ENCODE results near the gene SOX13. TPM values are rescaled to one million over a fixed set of nuclear protein-coding genes. Genes with fewer than 3 reads are reported as not detected.

The SOX13 gene
- polyA plus RNA-seq, 3 donors: 0.52 TPM; not detected in 2

DNA sequence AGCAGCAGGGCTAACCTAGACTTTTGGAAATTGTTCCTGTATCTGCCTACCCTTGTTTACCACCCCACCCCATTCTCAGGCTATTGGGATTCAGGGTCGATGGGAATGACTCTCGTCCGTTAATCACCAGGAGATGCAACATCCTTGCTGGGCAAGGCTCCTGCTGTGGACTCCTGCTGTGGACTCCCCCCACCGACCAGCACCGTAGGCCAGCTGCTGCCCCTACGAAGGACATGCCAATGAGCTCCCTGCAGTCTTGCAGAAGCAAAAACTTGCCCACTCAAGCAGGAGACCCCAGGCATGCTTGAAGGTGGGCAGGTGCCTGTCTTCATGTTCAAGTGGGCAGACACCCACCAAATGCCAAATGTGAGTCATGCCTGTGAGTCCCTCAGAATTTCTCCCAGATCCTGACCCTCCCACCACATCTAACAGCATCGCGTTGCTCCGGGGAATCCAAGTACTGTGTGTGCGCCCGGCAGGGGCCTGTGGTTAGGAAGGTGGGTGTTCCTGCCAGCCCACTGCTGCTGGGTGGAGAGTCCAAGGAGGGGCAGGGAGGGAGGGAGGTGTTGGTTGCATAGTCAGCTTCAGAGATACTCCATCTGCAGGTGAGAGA lies 41.7 kb upstream of the SOX13 start:
- TF ChIP-seq, protein P1, sequence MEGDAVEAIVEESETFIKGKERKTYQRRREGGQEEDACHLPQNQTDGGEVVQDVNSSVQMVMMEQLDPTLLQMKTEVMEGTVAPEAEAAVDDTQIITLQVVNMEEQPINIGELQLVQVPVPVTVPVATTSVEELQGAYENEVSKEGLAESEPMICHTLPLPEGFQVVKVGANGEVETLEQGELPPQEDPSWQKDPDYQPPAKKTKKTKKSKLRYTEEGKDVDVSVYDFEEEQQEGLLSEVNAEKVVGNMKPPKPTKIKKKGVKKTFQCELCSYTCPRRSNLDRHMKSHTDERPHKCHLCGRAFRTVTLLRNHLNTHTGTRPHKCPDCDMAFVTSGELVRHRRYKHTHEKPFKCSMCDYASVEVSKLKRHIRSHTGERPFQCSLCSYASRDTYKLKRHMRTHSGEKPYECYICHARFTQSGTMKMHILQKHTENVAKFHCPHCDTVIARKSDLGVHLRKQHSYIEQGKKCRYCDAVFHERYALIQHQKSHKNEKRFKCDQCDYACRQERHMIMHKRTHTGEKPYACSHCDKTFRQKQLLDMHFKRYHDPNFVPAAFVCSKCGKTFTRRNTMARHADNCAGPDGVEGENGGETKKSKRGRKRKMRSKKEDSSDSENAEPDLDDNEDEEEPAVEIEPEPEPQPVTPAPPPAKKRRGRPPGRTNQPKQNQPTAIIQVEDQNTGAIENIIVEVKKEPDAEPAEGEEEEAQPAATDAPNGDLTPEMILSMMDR (IDR thresholded peaks at IDR 0.05): no peak
- H3K9me3 Mint-ChIP-seq: peaks cover 0 to 2% (median 0%) of the 10 kb centered on the region in 7 donors
- WGBS (ENCODE audit: insufficient coverage): 58% methylated on average over 9 of the region's 11 CpGs
- peaks cover 4% of the 10 kb centered on the region for H3K4me1 Mint-ChIP-seq
- no peaks in the 10 kb centered on the region for H3K36me3 Mint-ChIP-seq
- no peak overlapping the region for H3K4me3 Mint-ChIP-seq
- Histone ChIP-seq H3K4me3 (replicated peaks in 1 of 3; ENCODE audit: low read depth in 2 of 3, low read length in 3 of 3) (no peak overlapping the region), H3K4me2 (replicated peaks; ENCODE audit: extremely low read depth, low read length, poor library complexity, severe bottlenecking) (no peak overlapping the region), H3K27me3 (ENCODE audit: control insufficient read depth in 2 of 2, insufficient read depth in 2 of 2, low read length in 2 of 2) (no peaks in the 10 kb centered on the region), H3K79me2 (ENCODE audit: insufficient read depth, low read length) (no peaks in the 10 kb centered on the region), H3K9ac (ENCODE audit: insufficient read depth, low read length, poor library complexity, severe bottlenecking) (no peak overlapping the region), H4K20me1 (ENCODE audit: insufficient read depth, low read length) (no peaks in the 10 kb centered on the region), H3K9me3 (replicated peaks in 1 of 2; ENCODE audit: control insufficient read depth in 1 of 2, insufficient read depth in 1 of 2, low read length in 2 of 2) (no peaks in the 10 kb centered on the region), H3K36me3 (replicated peaks in 1 of 2; ENCODE audit: control insufficient read depth in 1 of 2, insufficient read depth in 2 of 2, low read length in 2 of 2) (no peaks in the 10 kb centered on the region), H2AFZ (ENCODE audit: insufficient read depth, low read depth, low read length, poor library complexity, severe bottlenecking) (no peak overlapping the region), H3K4me1 (ENCODE audit: control insufficient read depth in 1 of 2, insufficient read depth in 2 of 2, low read length in 2 of 2) (no peaks in the 10 kb centered on the region), H3K27ac (ENCODE audit: low read depth in 1 of 2, low read length in 2 of 2) (no peak overlapping the region)
- H3K27ac Mint-ChIP-seq: peak overlapping the region in 1 of 7 donors; percentile 59
- intact Hi-C loops (cut with micrococcal nuclease): no loop called here
- peaks cover 5 to 12% (median 9%) of the 10 kb centered on the region in 3 donors for H3K27me3 Mint-ChIP-seq (ENCODE audit: low read depth in 3 of 3)
- no peak for DNase-seq

DNA sequence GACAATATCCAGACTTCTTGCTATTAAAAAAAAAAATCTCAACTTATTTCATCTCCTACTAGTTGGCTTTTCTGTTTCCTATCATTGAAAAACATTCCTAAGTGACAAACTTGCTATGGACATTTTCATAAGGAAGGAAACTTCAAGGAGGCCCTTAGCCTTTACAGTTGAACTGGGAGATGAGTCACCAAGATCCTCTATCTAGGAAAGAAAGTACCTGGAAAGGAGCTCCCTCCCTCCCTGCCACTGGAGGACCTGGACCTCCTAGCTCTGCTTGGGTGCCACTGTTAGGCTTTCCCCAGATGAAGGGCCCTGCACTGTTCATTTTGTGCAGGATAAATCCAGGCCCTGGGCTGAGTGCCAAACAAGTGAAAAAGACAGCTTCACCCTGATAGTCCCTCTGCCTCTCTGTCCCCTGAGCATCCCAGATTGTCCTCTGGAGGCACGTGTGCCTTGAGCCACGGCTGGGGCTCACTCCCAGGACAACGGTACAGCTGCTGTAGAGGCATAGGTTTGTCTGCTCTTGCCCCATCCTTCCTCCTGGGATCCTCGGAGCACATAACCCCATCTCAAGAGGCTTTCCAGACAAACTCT lies 40.2 kb upstream of the SOX13 start:
- no peak overlapping the region for H3K4me3 ChIP-seq (replicated peaks in 1 of 3; ENCODE audit: low read depth in 2 of 3, low read length in 3 of 3)
- H3K9ac ChIP-seq (ENCODE audit: insufficient read depth, low read length, poor library complexity, severe bottlenecking): no peak overlapping the region
- DNase-seq: no peak
- no peaks in the 10 kb centered on the region for H3K36me3 ChIP-seq (replicated peaks in 1 of 2; ENCODE audit: control insufficient read depth in 1 of 2, insufficient read depth in 2 of 2, low read length in 2 of 2)
- TF ChIP-seq, protein P1 (IDR thresholded peaks at IDR 0.05): no peak
- no peak overlapping the region for H3K27ac ChIP-seq (ENCODE audit: low read depth in 1 of 2, low read length in 2 of 2)
- H3K27me3 ChIP-seq (ENCODE audit: control insufficient read depth in 2 of 2, insufficient read depth in 2 of 2, low read length in 2 of 2): no peaks in the 10 kb centered on the region
- Mint-ChIP-seq H3K27me3 (ENCODE audit: low read depth in 3 of 3) (peaks cover under 1 to 5% (median 5%) of the 10 kb centered on the region in 3 donors), H3K9me3 (peaks cover 0 to 2% (median 0%) of the 10 kb centered on the region in 7 donors), H3K4me1 (peaks cover 4% of the 10 kb centered on the region), H3K4me3 (no peak overlapping the region), H3K36me3 (no peaks in the 10 kb centered on the region), H3K27ac (no peak overlapping the region)
- no peaks in the 10 kb centered on the region for H3K9me3 ChIP-seq (replicated peaks in 1 of 2; ENCODE audit: control insufficient read depth in 1 of 2, insufficient read depth in 1 of 2, low read length in 2 of 2)
- 93% methylated on average over 3 of the region's 4 CpGs for WGBS (ENCODE audit: insufficient coverage)
- H3K4me2 ChIP-seq (replicated peaks; ENCODE audit: extremely low read depth, low read length, poor library complexity, severe bottlenecking): no peak overlapping the region
- H3K4me1 ChIP-seq (ENCODE audit: control insufficient read depth in 1 of 2, insufficient read depth in 2 of 2, low read length in 2 of 2): no peaks in the 10 kb centered on the region
- H4K20me1 ChIP-seq (ENCODE audit: insufficient read depth, low read length): no peaks in the 10 kb centered on the region
- H2AFZ ChIP-seq (ENCODE audit: insufficient read depth, low read depth, low read length, poor library complexity, severe bottlenecking): no peak overlapping the region
- intact Hi-C loops (cut with micrococcal nuclease): no loop called here
- no peaks in the 10 kb centered on the region for H3K79me2 ChIP-seq (ENCODE audit: insufficient read depth, low read length)

Measured in CD14-positive monocyte (primary cell).